Lung (tissue), 12 donors: ENCODE data around the gene RERG. TPM values are rescaled to one million over a fixed set of nuclear protein-coding genes. Genes with fewer than 3 reads are reported as not detected.
A peak's percentile ranks its signal among the peaks of the same experiment; 100 is the strongest.

Experiments used
- ATAC-seq: fragments of 200-7000 bp; cut with Tn5 transposase; one replicate; pipeline ENCODE4 v1.9.1; 2020; ENCODE audit warnings: moderate number of reproducible peaks; ENCODE audit not compliant: insufficient read depth, low FRiP score
- DNase-seq, 3 donors: peaks; one replicate each; pipeline ENCODE4 v3.0.0-alpha.2; 2013 to 2017
- H3K27ac ChIP-seq, 2 donors: one replicate each; pipeline ENCODE4 v1.5.1; 2013; ENCODE audit warnings: mild to moderate bottlenecking in 2 of 2, moderate library complexity in 2 of 2, control low read depth in 1 of 2, inconsistent platforms in 1 of 2, low read depth in 1 of 2, low read length in 1 of 2
- H3K27me3 ChIP-seq, 3 donors: one replicate each; pipeline ENCODE4 v1.5.1; 2013; ENCODE audit warnings: low read length in 2 of 3; ENCODE audit not compliant: control insufficient read depth in 3 of 3, insufficient read depth in 3 of 3
- H3K36me3 ChIP-seq, 4 donors: one replicate each; pipeline ENCODE4 v1.5.1; 2013; ENCODE audit warnings: low read length in 4 of 4, mild to moderate bottlenecking in 1 of 4, moderate library complexity in 1 of 4; ENCODE audit not compliant: control insufficient read depth in 4 of 4, insufficient read depth in 4 of 4
- H3K4me1 ChIP-seq, 5 donors: one replicate each; pipeline ENCODE4 v1.5.1; 2013; ENCODE audit warnings: low read length in 5 of 5, mild to moderate bottlenecking in 2 of 5, moderate library complexity in 1 of 5; ENCODE audit not compliant: control insufficient read depth in 5 of 5, insufficient read depth in 5 of 5
- H3K4me3 ChIP-seq: one replicate; pipeline ENCODE4 v1.5.1; 2013; ENCODE audit warnings: mild to moderate bottlenecking, control low read depth, moderate library complexity
- H3K9ac ChIP-seq, 2 donors: one replicate each; pipeline ENCODE4 v1.5.1; 2013; ENCODE audit warnings: low read length in 2 of 2, control low read depth in 1 of 2; ENCODE audit not compliant: insufficient read depth in 1 of 2
- H3K9me3 ChIP-seq, 4 donors: one replicate each; pipeline ENCODE4 v1.5.1; 2013; ENCODE audit warnings: low read length in 3 of 4, mild to moderate bottlenecking in 1 of 4, moderate library complexity in 1 of 4; ENCODE audit not compliant: control insufficient read depth in 4 of 4, insufficient read depth in 3 of 4
- CTCF ChIP-seq: IDR thresholded peaks from 2 replicates; pipeline ENCODE4 v1.5.1; 2012; ENCODE audit warnings: mild to moderate bottlenecking; ENCODE audit errors: control extremely low read depth, extremely low read depth
- WGBS, 2 donors: extraction: QIAGEN DNeasy Blood & Tissue Kit; methylation state at CpG; one replicate each; pipeline ENCODE4 v1.1.7; 2013; 5-methylcytosine and 5-hydroxymethylcytosine counted together
- polyA plus RNA-seq, 2 donors: library from polyadenylated mRNA; stranded (reverse); fragments of 200-250 nt; gene quantifications; one replicate each; pipeline ENCODE4 v1.2.1, GENCODE V29; 2013
- total RNA-seq, 2 donors: library from RNA; depleted of rRNA in 1 of 2; stranded (reverse); fragments of >200 nt in 1 of 2; gene quantifications; one replicate each; pipeline ENCODE4 v1.2.1, GENCODE V29; 2014 to 2021
- donor health status: control.
- donor health status: control.
- donor health status: Bipolar disorder and iron deficiency.
- donor health status: healthy.
- donor health status: DM: yes; HTN: yes; CAD: no.

Gene RERG
- total and polyA plus RNA-seq, 4 donors = 3.3 to 20.1 (median 8.5) TPM

GRCh38 chr12:15268309-15268708 lies 47.1 kb upstream of the RERG start:
- H3K9ac ChIP-seq = no peak overlapping the region
- no peaks in the 10 kb centered on the region for H3K27me3 ChIP-seq
- 85 to 89% methylated on average over 1 of the region's 1 CpG for WGBS, 2 donors
- H3K9me3 ChIP-seq = no peaks in the 10 kb centered on the region
- ATAC-seq (no peak), DNase-seq (peak; percentile 20 to 83 (median 64))
- no peak for TF ChIP-seq CTCF
- no peaks in the 10 kb centered on the region for H3K4me1 ChIP-seq
- no peak overlapping the region for H3K27ac ChIP-seq
- H3K4me3 ChIP-seq = no peak overlapping the region
- H3K36me3 ChIP-seq = no peaks in the 10 kb centered on the region

- ATAC-seq (no peak), DNase-seq (no peak)
- Histone ChIP-seq H3K4me3 (no peak overlapping the region), H3K9me3 (no peaks in the 10 kb centered on the region), H3K9ac (no peak overlapping the region), H3K36me3 (no peaks in the 10 kb centered on the region), H3K27ac (no peak overlapping the region), H3K27me3 (no peaks in the 10 kb centered on the region), H3K4me1 (no peaks in the 10 kb centered on the region)
- no peak for TF ChIP-seq CTCF
Measured at GRCh38 chr12:15265875-15266274, 44.7 kb upstream of the RERG start.

GRCh38 chr12:15256761-15257160 lies 35.5 kb upstream of the RERG start:
- no peak for TF ChIP-seq CTCF
- ATAC-seq (no peak), DNase-seq (peak in 2 of 3 donors; percentile 37 to 64)
- Histone ChIP-seq H3K27ac (no peak overlapping the region), H3K4me3 (no peak overlapping the region), H3K36me3 (no peaks in the 10 kb centered on the region), H3K9me3 (peaks cover 0 to 3% (median under 1%) of the 10 kb centered on the region in 4 donors), H3K27me3 (no peaks in the 10 kb centered on the region), H3K4me1 (no peaks in the 10 kb centered on the region), H3K9ac (no peak overlapping the region)
- 27 to 41% methylated on average over 4 of the region's 4 CpGs for WGBS, 2 donors

GRCh38 chr12:15253990-15254389 lies 32.8 kb upstream of the RERG start:
- Histone ChIP-seq H3K9ac (no peak overlapping the region), H3K36me3 (no peaks in the 10 kb centered on the region), H3K9me3 (peaks cover 0 to 3% (median under 1%) of the 10 kb centered on the region in 4 donors), H3K4me3 (no peak overlapping the region), H3K4me1 (no peaks in the 10 kb centered on the region), H3K27me3 (no peaks in the 10 kb centered on the region), H3K27ac (no peak overlapping the region)
- WGBS, 2 donors = 75 to 79% methylated on average over 1 of the region's 1 CpG
- ATAC-seq (no peak), DNase-seq (no peak)
- TF ChIP-seq CTCF = no peak
